H9 (cell line): ENCODE measurements around the gene CAT. TPM values are rescaled to one million over a fixed set of nuclear protein-coding genes. Genes with fewer than 3 reads are reported as not detected.

Experiments used
- DNase-seq: peaks from one replicate; pipeline ENCODE4 v3.0.0-alpha.2; 2017
- H2AFZ ChIP-seq: one replicate; pipeline ENCODE4 v1.6.1; 2013; ENCODE audit warnings: mild to moderate bottlenecking, low read length, control low read depth, moderate library complexity
- H2AK5ac ChIP-seq: 2 replicates; pipeline ENCODE4 v1.6.1; 2013; ENCODE audit warnings: low read length, control low read depth, mixed read lengths; ENCODE audit not compliant: insufficient read length
- H2BK120ac ChIP-seq: one replicate; pipeline ENCODE4 v1.6.1; 2013; ENCODE audit warnings: low read depth, mild to moderate bottlenecking, low read length, control low read depth, inconsistent platforms; ENCODE audit not compliant: poor library complexity, severe bottlenecking
- H2BK12ac ChIP-seq: 2 replicates; pipeline ENCODE4 v1.6.1; 2013; ENCODE audit warnings: low read length, control low read depth, mixed read lengths, low read depth; ENCODE audit not compliant: insufficient read length
- H2BK15ac ChIP-seq: 2 replicates; pipeline ENCODE4 v1.6.1; 2013; ENCODE audit warnings: low read depth, low read length, control low read depth
- H2BK20ac ChIP-seq: one replicate; pipeline ENCODE4 v1.6.1; 2013; ENCODE audit warnings: low read depth, mild to moderate bottlenecking, low read length, control low read depth, inconsistent platforms; ENCODE audit not compliant: poor library complexity, severe bottlenecking
- H2BK5ac ChIP-seq: 2 replicates; pipeline ENCODE4 v1.6.1; 2013; ENCODE audit warnings: low read length, control low read depth, mixed read lengths; ENCODE audit not compliant: insufficient read length
- H3K14ac ChIP-seq: 2 replicates; pipeline ENCODE4 v1.6.1; 2013; ENCODE audit warnings: low read length, control low read depth; ENCODE audit not compliant: insufficient read depth
- H3K18ac ChIP-seq: 2 replicates; pipeline ENCODE4 v1.6.1; 2013; ENCODE audit warnings: low read depth, mild to moderate bottlenecking, mixed read lengths, low read length, control low read depth; ENCODE audit not compliant: insufficient read length
- H3K23ac ChIP-seq: 2 replicates; pipeline ENCODE4 v1.6.1; 2013; ENCODE audit warnings: low read length, control low read depth, mixed read lengths, low read depth; ENCODE audit not compliant: insufficient read length
- H3K23me2 ChIP-seq: 2 replicates; pipeline ENCODE4 v1.6.1; 2013; ENCODE audit warnings: low read depth, mild to moderate bottlenecking, mixed read lengths, low read length, control low read depth; ENCODE audit not compliant: insufficient read length, poor library complexity, severe bottlenecking
- H3K27ac ChIP-seq: 2 replicates; pipeline ENCODE4 v1.5.1; 2013; ENCODE audit warnings: low read length, control low read depth, mixed read lengths, low read depth; ENCODE audit not compliant: insufficient read length
- H3K27me3 ChIP-seq: 2 replicates; pipeline ENCODE4 v1.6.1; 2013; ENCODE audit warnings: low read length, control low read depth, inconsistent platforms; ENCODE audit not compliant: insufficient read depth
- H3K4ac ChIP-seq: 2 replicates; pipeline ENCODE4 v1.6.1; 2013; ENCODE audit warnings: low read depth, mild to moderate bottlenecking, control low read depth, inconsistent platforms, low read length, moderate library complexity
- H3K4me1 ChIP-seq: 2 replicates; pipeline ENCODE4 v1.6.1; 2013; ENCODE audit warnings: low read length, control low read depth, inconsistent platforms; ENCODE audit not compliant: insufficient read depth
- H3K4me2 ChIP-seq: 2 replicates; pipeline ENCODE4 v1.6.1; 2013; ENCODE audit warnings: low read length, control low read depth, mixed read lengths; ENCODE audit not compliant: insufficient read length, insufficient read depth
- H3K56ac ChIP-seq: 2 replicates; pipeline ENCODE4 v1.6.1; 2013; ENCODE audit warnings: low read depth, mild to moderate bottlenecking, mixed read lengths, low read length, control low read depth; ENCODE audit not compliant: insufficient read length
- H3K79me1 ChIP-seq: 2 replicates; pipeline ENCODE4 v1.6.1; 2013; ENCODE audit warnings: low read depth, mild to moderate bottlenecking, moderate library complexity, low read length, control low read depth, inconsistent platforms; ENCODE audit not compliant: insufficient read depth, poor library complexity, severe bottlenecking
- H3K79me2 ChIP-seq: 2 replicates; pipeline ENCODE4 v1.6.1; 2013; ENCODE audit warnings: low read length, control low read depth, inconsistent platforms; ENCODE audit not compliant: insufficient read depth
- H3K9ac ChIP-seq: 2 replicates; pipeline ENCODE4 v1.6.1; 2013; ENCODE audit warnings: low read length, control low read depth, mixed read lengths; ENCODE audit not compliant: insufficient read length; ENCODE audit errors: extremely low read depth
- H3K9me3 ChIP-seq: one replicate; pipeline ENCODE4 v1.6.1; 2013; ENCODE audit warnings: low read depth, low read length, inconsistent platforms; ENCODE audit not compliant: control insufficient read depth
- H3T11ph ChIP-seq: one replicate; pipeline ENCODE4 v1.6.1; 2013; ENCODE audit warnings: mild to moderate bottlenecking, low read length, control low read depth, inconsistent platforms
- H4K20me1 ChIP-seq: one replicate; pipeline ENCODE4 v1.6.1; 2013; ENCODE audit not compliant: control insufficient read depth, insufficient read length, insufficient read depth
- H4K5ac ChIP-seq: 2 replicates; pipeline ENCODE4 v1.6.1; 2013; ENCODE audit warnings: low read depth, mild to moderate bottlenecking, mixed read lengths, low read length, control low read depth; ENCODE audit not compliant: insufficient read length
- H4K8ac ChIP-seq: replicated peaks from 2 replicates; pipeline ENCODE4 v1.6.1; 2013; ENCODE audit warnings: low read length, control low read depth, mixed read lengths, low read depth; ENCODE audit not compliant: insufficient read length
- H4K91ac ChIP-seq: 2 replicates; pipeline ENCODE4 v1.6.1; 2013; ENCODE audit warnings: low read depth, mild to moderate bottlenecking, moderate library complexity, mixed read lengths, low read length, control low read depth; ENCODE audit not compliant: insufficient read length
- H3K27ac Mint-ChIP-seq, 3 experiments: 2 replicates in 2 of 3; 3 replicates in 1 of 3; pipeline ENCODE4 v1.8.0; 2020 to 2021; ENCODE audit warnings: mixed read lengths in 3 of 3, mild to moderate bottlenecking in 1 of 3, moderate library complexity in 1 of 3
- H3K27me3 Mint-ChIP-seq: 2 replicates; pipeline ENCODE4 v1.8.0; 2021; ENCODE audit warnings: low read depth, mild to moderate bottlenecking, moderate library complexity, mixed read lengths
- H3K36me3 Mint-ChIP-seq, 3 experiments: 2 replicates in 2 of 3; 3 replicates in 1 of 3; pipeline ENCODE4 v1.8.0; 2020 to 2021; ENCODE audit warnings: low read depth in 3 of 3, mixed read lengths in 3 of 3; ENCODE audit not compliant: insufficient read depth in 1 of 3
- H3K4me1 Mint-ChIP-seq, 2 experiments: 2 replicates each; pipeline ENCODE4 v1.8.0; 2020; ENCODE audit warnings: mixed read lengths in 2 of 2
- H3K4me3 Mint-ChIP-seq, 2 experiments: 2 replicates in 1 of 2; 3 replicates in 1 of 2; pipeline ENCODE4 v1.8.0; 2020 to 2021; ENCODE audit warnings: mild to moderate bottlenecking in 2 of 2, mixed read lengths in 2 of 2, moderate library complexity in 1 of 2
- H3K9me3 Mint-ChIP-seq, 2 experiments: 2 replicates in 1 of 2; 3 replicates in 1 of 2; pipeline ENCODE4 v1.8.0; 2020; ENCODE audit warnings: mild to moderate bottlenecking in 2 of 2, mixed read lengths in 2 of 2, moderate library complexity in 1 of 2
- CTCF ChIP-seq: fragments of 200-600 bp; sonication (generic); conservative IDR thresholded peaks from 3 replicates; pipeline ENCODE4 v1.8.0; 2021; ENCODE audit warnings: antibody characterized with exemption, mild to moderate bottlenecking
- WGBS: extraction: QIAGEN DNeasy Blood & Tissue Kit; methylation state at CpG from one replicate; pipeline ENCODE4 v1.1.7; 2013; ENCODE audit warnings: missing lambda C conversion rate, low lambda C conversion rate, mixed read lengths; ENCODE audit not compliant: insufficient read length; ENCODE audit errors: extremely low coverage; 5-methylcytosine and 5-hydroxymethylcytosine counted together
- total RNA-seq: library from RNA; stranded (reverse); gene quantifications from 2 replicates; pipeline ENCODE4 v1.2.1, GENCODE V29; 2021

The CAT gene
- total RNA-seq, 1 experiment from 2014 or later = 9.9 TPM

DNA sequence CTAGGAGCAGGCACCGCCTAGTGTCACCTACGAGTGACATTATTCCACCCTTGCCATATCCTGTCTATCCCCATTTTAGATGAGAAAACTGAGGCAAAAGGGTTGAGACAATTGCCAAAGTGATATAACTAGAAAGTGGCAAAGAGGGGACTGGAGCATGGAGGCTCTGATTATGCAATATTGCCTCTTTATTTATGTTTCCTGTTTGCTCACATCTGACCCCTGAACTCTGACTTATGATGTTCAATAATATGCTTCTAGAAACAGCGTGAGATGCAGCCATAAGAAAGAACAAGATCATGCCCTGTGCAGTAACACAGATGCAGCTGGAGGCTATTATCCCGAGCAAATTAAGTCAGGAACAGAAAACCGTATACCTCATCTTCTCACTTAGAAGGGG is 67.1 kb downstream of the CAT start:
- no peak overlapping the region for H4K91ac ChIP-seq
- no peaks in the 10 kb centered on the region for H3K4me1 ChIP-seq
- Mint-ChIP-seq H3K27me3 (no peaks in the 10 kb centered on the region), H3K4me1 (peaks cover 0 to 3% of the 10 kb centered on the region in 2 experiments; a peak in 1 of 4 replicates), H3K36me3 (no peaks in the 10 kb centered on the region), H3K4me3 (no peak overlapping the region), H3K27ac (no peak overlapping the region), H3K9me3 (no peaks in the 10 kb centered on the region)
- H2BK12ac ChIP-seq = no peak overlapping the region
- H3K23ac ChIP-seq = no peak overlapping the region
- H3K9ac ChIP-seq = no peak overlapping the region
- no peak overlapping the region for H3K18ac ChIP-seq
- no CpG with 5 or more reads among the region's 5 CpGs for WGBS
- H4K20me1 ChIP-seq = no peaks in the 10 kb centered on the region
- no peak for DNase-seq
- no peaks in the 10 kb centered on the region for H3K79me1 ChIP-seq
- H2BK20ac ChIP-seq = no peak overlapping the region
- no peak for TF ChIP-seq CTCF
- H3K79me2 ChIP-seq = no peaks in the 10 kb centered on the region
- H4K5ac ChIP-seq = no peak overlapping the region
- H2BK120ac ChIP-seq = no peak overlapping the region
- H3K9me3 ChIP-seq = no peaks in the 10 kb centered on the region
- no peak overlapping the region for H3K27ac ChIP-seq
- H3K4me2 ChIP-seq = no peak overlapping the region
- no peak overlapping the region for H3T11ph ChIP-seq
- H2BK15ac ChIP-seq = no peak overlapping the region
- H2BK5ac ChIP-seq = no peak overlapping the region
- no peaks in the 10 kb centered on the region for H3K27me3 ChIP-seq
- H2AFZ ChIP-seq = no peak overlapping the region
- no peak overlapping the region for H3K56ac ChIP-seq
- H3K14ac ChIP-seq = no peak overlapping the region
- no peak overlapping the region for H4K8ac ChIP-seq
- H3K23me2 ChIP-seq = no peaks in the 10 kb centered on the region
- no peak overlapping the region for H3K4ac ChIP-seq
- H2AK5ac ChIP-seq = no peak overlapping the region
